Activated CD4-positive, alpha-beta T cell treated with anti-CD3 and anti-CD28 coated beads for 4 hours (primary cell): ENCODE data around the gene NEGR1.
"Not testable (repeated sequence)": the region's sequence is repeated elsewhere in the genome, so short reads cannot be mapped to it uniquely, and the experiment has no call there.

ENCODE experiments used
- DNase-seq, 2 donors: peaks; one replicate each; pipeline ENCODE4 v3.0.0-alpha.2; 2020

Gene NEGR1

GRCh38 chr1:72282271-72283021 lies at the start of gene NEGR1:
NEGR1 (minus strand) TSS chr1:72282539.
- DNase-seq: peak; percentile 26 to 41

DNA sequence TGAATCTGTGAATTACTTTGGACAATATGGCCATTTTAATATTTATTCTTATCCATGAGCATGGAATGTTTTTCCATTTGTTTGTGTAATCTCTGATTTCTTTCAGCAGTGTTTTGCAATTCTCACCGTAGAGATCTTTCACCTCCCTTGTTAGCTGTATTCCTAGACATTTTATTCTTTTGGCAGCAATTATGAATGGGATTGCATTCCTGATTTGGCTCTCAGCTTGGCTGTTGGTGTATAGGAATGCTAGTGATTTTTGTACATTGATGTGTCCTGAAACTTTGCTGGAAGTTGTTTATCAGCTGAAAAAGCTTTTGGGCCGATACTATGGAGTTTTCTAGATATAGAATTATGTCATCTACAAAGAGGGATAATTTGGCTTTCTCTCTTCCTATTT lies 44.2 kb upstream of the NEGR1 start:
- DNase-seq: no peak

DNA sequence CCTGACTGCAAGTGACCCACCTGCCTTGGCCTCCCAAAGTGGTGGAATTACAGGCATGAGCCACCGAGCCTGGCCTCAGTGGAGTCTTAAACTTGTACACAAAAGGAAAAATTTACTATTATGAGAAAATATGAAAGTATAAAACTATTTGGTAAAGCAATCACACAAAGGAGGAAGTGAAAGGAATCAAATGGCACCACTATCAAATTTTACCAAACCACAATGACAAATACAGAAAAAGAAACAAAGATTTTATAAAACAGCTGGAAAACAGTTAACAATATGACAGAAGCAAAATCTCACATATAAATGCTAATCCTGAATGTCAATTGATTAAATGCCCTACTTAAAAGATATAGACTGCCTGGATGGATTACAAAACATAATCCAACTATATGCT lies 42.1 kb upstream of the NEGR1 start:
- no peak for DNase-seq

GRCh38 chr1:72322910-72323309 lies 40.6 kb upstream of the NEGR1 start:
- DNase-seq: no peak

DNA sequence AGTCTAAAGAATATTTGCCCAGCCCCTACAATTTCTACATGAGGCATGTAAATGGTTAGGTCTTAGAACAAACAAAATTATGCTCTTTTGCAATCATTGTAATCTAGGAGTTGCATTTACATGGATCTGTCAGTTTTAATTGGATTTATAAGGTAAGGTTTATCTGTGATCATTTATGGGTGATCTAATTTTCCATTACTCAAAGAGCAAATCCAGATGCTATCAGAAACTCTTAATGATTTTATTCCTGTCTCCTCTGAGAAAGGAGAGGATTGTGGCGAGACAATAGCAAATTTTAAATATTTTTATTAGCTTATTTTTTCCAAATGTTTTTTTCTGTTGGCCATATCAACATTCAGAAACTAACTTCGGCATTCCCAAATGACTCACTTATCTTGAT lies 14.2 kb upstream of the NEGR1 start:
- DNase-seq: no peak

- DNase-seq: no peak
Observed at GRCh38 chr1:72288886-72289285, 6.5 kb upstream of the NEGR1 start.

GRCh38 chr1:72286401-72286800 lies 4.1 kb upstream of the NEGR1 start:
- DNase-seq: no peak

- DNase-seq: no peak
Observed at GRCh38 chr1:72285074-72285425, 2.7 kb upstream of the NEGR1 start.

DNA sequence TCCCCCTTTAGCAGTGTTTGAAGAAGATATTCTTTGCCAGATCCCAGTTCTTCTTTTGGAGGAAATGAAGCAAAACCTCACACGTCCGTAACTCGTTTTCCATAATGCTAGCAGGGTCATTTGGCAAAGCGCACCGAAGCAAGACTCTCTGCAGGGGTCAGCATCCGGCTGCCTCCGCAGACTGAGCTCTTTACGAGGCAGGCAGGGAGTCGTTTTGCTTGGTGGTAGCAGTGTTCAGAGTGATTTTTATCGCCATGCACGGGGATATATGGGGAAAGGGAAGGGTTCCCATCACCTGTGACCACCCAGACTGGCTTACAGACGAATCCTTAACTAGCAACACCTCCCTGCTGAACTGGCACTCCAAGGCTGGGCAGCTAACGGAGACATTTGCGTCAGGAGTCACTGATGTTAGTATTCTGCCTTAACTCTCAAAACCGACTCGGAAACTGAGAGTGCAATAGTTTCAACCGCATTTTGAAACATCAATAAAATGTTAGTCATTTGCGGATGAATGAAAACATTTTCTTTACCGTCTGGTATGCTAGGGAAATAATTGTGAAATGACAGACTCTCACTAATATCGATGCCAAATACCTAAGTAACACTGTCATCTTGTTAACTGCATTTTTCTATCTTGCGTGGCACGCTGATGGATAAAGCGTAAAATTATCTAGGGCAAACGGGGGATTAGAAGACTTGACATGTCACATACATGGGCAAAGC lies 2.2 kb upstream of the NEGR1 start:
- no peak for DNase-seq

DNA sequence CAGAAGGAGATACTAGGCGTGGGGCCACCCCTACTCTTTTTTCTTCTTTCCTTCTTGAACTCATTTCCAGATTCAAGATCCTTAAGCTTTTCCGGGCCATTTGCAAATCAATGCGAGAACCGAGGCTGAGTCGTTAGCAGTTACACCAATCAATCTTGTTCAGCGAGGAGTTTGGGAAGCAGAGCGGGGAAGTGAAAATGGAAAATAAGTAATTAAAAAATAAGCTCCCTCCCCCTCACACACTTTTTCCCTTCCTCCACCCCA lies 1.7 kb upstream of the NEGR1 start:
- DNase-seq: no peak

GRCh38 chr1:72283307-72284083 lies 1.2 kb upstream of the NEGR1 start:
- DNase-seq: peak in 1 of 2 donors; percentile 0

DNA sequence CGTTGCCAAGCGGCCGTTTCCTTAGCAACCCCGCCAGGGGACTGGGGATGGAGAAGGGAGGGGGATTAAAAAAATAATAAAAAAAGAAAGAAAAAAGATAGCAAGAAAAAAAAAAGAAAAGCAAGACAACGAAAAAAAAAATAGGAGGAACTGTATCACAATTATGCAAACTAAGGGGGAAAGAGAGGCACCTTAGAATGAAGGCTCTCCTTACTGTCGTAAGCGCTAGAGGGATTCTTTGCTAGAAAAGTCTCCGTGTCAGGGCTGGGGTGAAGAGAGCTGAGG lies 625 bp upstream of the NEGR1 start:
- no peak for DNase-seq

DNA sequence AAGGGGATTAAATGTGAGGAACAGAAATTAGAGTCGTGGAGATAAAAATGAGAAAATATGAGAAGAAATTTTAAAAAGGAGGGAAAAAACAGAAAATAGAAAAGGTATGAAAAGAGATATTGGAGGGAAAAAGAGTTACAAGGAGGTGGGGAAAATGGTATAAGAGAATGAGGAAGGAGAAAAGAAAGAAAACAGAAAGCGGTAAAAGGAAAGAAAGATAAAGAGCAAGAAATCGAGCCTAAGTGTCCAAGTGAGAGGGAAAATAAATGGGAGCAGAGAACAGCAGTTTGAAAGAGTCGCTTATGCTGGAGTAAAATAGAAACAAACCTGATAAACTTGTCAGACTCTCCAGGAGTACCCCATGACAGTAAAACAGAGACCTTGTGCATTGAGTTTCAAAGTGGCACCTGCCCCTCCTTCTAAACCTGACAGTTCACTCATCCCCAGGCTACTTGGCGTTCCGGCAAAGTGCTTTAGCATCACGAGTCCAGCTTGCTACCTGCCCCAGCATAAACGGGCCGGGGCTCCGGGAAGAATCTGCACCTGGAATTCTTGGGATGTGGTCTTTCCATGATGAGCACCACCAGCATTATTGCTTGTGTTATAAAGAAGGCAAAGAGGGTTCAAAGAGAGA lies 585 bp downstream of the NEGR1 start:
- no peak for DNase-seq

DNA sequence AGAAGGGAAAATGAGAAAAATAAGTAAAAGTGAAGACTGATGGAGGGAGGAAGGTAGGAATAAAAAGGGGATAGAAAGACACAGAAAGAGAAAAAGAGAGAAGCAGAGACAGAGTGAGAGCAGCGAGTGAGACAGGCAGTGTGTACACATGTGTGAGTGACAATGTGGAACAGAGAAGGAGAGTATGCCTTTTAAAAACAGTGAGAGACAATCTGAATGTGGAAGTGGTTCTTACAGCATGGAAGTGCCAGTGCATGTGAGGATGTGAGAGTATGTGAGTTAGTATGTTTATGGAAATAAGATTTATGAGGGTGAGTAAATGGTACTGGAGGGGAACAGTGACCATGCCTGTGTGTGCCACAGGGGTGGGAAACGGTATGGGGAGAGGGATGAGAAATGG lies 1.2 kb downstream of the NEGR1 start:
- no peak for DNase-seq

GRCh38 chr1:72280711-72281110 lies 1.6 kb downstream of the NEGR1 start:
- no peak for DNase-seq

DNA sequence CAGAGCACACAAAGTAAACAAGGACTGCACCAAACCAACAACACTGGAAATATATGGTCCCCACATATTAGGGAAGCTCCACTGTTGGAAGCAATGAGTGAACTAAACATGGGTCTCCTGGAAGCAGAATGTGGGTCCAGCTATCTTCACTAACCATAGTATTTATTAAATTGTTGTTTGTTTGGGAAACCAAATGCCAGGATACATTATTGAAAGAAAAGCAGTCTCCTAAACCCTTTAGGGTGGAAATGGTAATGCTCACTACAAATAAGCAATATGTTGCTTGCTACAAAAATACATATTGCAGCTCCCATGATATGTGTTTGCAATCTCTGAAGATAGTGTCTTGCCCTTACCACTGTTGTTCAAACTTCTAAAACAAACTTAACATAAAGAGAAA lies 2.2 kb downstream of the NEGR1 start:
- DNase-seq: no peak

DNA sequence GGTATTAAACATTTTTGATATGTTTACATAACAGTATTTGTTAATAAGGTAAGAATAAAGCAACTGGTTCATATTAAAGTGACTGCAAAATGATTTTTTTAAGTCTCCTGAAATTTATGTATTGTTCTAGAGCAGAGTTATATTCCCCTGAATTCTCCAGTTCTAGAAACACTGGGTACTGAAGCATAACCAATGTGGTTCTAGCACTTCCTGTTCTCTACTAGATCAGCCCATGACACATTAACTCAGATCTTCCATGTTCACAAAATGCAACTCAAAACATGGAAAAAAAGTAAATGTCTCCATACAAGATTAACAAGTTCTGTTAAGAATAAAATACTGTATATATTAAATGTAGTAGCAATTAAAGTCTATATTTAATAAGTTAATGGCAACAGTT lies 3.9 kb downstream of the NEGR1 start:
- DNase-seq: no peak

DNA sequence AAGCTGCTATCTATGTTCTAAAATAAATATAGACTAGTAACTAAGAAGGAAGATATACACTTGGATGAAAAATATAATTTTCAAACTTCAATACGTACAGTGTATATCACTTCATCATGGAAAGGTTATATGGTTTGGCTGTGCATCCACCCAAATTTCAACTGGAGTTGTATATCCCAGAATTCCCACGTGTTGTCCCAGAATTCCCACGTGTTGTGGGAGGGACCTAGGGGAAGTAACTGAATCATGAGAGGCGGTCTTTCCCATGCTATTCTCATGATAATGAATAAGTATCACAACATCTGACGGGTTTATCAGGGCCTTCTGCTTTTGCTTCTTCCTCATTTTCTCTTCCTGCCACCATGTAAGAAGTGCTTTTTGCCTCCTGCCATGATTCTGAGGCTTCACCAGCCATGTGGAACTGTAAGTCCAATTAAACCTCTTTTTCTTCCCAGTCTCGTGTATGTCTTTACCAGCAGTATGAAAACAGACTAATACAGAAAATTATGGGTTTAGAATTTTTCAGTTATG lies 10.7 kb downstream of the NEGR1 start:
- no peak for DNase-seq

DNA sequence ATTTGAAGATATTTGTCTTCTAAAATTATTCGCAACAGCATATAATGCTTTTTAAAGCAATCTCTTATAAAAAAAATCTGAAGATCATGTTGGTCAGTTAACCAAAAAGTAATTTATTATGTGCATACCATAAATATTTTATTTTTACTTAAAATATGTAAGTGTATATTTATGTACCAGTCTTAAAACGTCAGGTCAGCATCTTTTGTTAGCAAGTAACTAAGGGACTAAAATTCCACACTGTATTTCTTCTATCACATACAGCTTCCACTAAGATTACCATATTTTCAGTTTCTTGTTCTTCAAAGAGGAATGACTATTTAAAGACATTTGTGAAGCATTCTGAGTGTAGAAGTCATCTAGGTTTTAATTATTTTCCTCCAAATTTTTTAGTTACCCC lies 19.6 kb downstream of the NEGR1 start:
- no peak for DNase-seq

- DNase-seq: no peak
Observed at GRCh38 chr1:72253132-72253531, 29.2 kb downstream of the NEGR1 start.

- DNase-seq: no peak
Observed at GRCh38 chr1:72241397-72241796, 40.9 kb downstream of the NEGR1 start.

DNA sequence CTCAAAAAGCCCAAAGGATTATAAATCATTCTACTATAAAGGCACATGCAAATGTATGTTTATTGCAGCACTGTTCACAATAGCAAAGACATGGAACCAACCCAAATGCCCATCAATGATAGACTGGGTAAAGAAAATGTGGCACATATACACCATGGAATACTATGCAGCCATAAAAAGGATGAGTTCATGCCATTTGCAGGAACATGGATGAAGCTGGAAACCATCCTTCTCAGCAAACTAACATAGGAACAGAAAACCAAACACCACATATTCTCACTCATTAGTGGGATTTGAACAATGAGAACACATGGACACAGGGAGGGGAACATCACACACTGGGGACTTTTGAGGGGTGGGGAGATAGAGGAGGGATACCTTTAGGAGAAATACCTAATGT lies 46.4 kb downstream of the NEGR1 start:
- not testable (repeated sequence) for DNase-seq

DNA sequence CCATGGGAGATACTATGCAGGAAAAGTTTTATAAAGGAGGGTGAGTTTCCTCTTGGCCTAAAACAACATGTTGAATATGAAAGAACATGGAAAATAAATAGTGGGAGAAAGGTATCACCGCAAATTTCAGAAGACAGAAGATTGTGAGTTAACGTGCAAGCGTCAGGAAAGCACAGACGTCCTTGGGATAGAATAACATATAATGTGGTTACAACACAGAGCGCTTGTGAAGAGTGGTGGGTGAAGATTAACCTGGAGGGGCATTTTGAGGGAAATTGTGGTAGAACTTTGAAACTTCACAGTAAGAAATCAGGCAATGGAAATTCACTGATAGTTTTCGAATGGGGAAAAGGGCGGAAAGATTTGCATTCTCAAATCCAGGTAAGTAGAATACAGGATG lies 47.3 kb downstream of the NEGR1 start:
- no peak for DNase-seq

DNA sequence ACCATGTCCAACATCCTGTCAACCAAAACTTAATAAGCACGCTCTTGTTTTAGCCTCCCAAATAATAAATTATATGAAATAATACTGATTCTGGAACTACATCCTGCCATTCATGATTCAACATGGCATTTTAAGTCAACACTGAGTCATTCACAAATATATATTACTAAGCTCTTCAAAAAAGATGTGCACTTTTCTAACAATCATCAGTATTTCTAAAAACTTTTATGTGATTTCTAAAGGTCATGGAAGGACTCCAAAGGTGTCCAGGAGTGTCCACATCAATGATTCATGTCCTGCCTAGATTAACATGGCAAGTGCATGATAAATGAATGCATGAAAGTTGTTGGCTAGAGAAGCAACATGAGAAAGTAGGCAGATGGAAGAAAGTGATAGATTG lies 51.6 kb downstream of the NEGR1 start:
- DNase-seq: no peak
